Loucy (cell line): Measurements from ENCODE around the gene METRNL.

Experiments used
- H2AFZ ChIP-seq: fragments of 200-600 bp; sonication (generic); 2 replicates; pipeline ENCODE4 v1.6.0; 2016; ENCODE audit warnings: antibody characterized with exemption, mild to moderate bottlenecking, low read length, moderate library complexity
- H3F3A ChIP-seq: fragments of 200-600 bp; 2 replicates; pipeline ENCODE4 v1.6.0; 2016; ENCODE audit warnings: antibody characterized with exemption, low read depth, mild to moderate bottlenecking
- H3K27me3 ChIP-seq: fragments of 200-600 bp; sonication (generic); 2 replicates; pipeline ENCODE4 v1.6.1; 2014; ENCODE audit warnings: low read length, mild to moderate bottlenecking; ENCODE audit not compliant: insufficient read depth, poor library complexity, severe bottlenecking
- H3K36me3 ChIP-seq: fragments of 200-600 bp; sonication (generic); 2 replicates; pipeline ENCODE4 v1.6.1; 2016; ENCODE audit warnings: low read length; ENCODE audit not compliant: insufficient read depth
- H3K4me1 ChIP-seq: fragments of 200-600 bp; sonication (generic); 2 replicates; pipeline ENCODE4 v1.5.1; 2014; ENCODE audit warnings: low read length, mild to moderate bottlenecking; ENCODE audit not compliant: insufficient read depth, poor library complexity, severe bottlenecking
- H3K4me2 ChIP-seq: fragments of 200-600 bp; sonication (generic); 2 replicates; pipeline ENCODE4 v1.6.0; 2014; ENCODE audit warnings: antibody characterized with exemption, low read length, low read depth, mild to moderate bottlenecking; ENCODE audit not compliant: poor library complexity, severe bottlenecking
- H3K4me3 ChIP-seq: fragments of 200-600 bp; sonication (generic); 2 replicates; pipeline ENCODE4 v1.5.1; 2014; ENCODE audit warnings: low read length, mild to moderate bottlenecking, mixed read lengths; ENCODE audit not compliant: poor library complexity, severe bottlenecking
- H3K79me2 ChIP-seq: fragments of 200-600 bp; sonication (generic); 2 replicates; pipeline ENCODE4 v1.6.1; 2014; ENCODE audit warnings: low read length; ENCODE audit not compliant: insufficient read depth
- H3K9ac ChIP-seq: fragments of 200-600 bp; sonication (generic); 2 replicates; pipeline ENCODE4 v1.6.0; 2014; ENCODE audit warnings: mild to moderate bottlenecking, low read depth, low read length, moderate library complexity; ENCODE audit not compliant: poor library complexity, severe bottlenecking
- H3K9me2 ChIP-seq: fragments of 200-600 bp; sonication (generic); replicated peaks from 2 replicates; pipeline ENCODE4 v1.6.1; 2016; ENCODE audit warnings: low read depth, low read length, mixed read lengths
- H3K9me3 ChIP-seq: fragments of 200-600 bp; sonication (generic); 2 replicates; pipeline ENCODE4 v1.6.1; 2014; ENCODE audit warnings: mild to moderate bottlenecking, antibody characterized with exemption, low read length, low read depth; ENCODE audit not compliant: insufficient read depth
- H4K20me1 ChIP-seq: fragments of 200-600 bp; sonication (generic); 2 replicates; pipeline ENCODE4 v1.6.0; 2014; ENCODE audit warnings: antibody characterized with exemption, low read length, mild to moderate bottlenecking; ENCODE audit not compliant: insufficient read depth, poor library complexity, severe bottlenecking
- CTCF ChIP-seq: fragments of 200-600 bp; sonication (generic); conservative IDR thresholded peaks from 2 replicates; pipeline ENCODE4 v1.5.1; 2014; ENCODE audit warnings: mild to moderate bottlenecking, antibody characterized with exemption, low read length
- EZH2phosphoT487 ChIP-seq: fragments of 200-600 bp; IDR thresholded peaks from 2 replicates; pipeline ENCODE4 v1.6.1; 2018; ENCODE audit warnings: antibody characterized with exemption, mild to moderate bottlenecking, moderate library complexity, borderline replicate concordance

Gene METRNL

DNA sequence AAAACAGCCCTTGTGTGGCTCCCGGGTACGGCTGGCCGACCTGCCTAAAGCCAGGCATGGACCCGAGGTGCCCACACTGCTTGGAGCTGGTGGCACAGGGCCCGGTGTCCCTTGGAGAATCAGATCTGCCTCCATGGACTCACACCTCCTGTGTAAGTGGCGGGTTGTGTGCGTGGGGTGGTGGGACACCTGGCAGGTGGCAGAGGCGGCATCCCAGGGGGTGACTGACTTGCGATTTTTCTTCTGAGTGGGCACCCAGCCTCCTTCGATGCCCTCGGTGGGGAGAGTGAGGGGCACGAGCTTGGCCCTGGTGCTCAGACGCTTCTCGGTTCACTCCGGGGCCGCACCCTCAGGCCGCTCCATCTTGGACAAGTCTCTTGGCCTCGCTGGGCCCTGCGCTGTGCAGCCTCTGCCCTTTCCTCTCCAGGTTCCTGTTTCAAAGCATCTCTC is 35.8 kb downstream of the METRNL start:
- Histone ChIP-seq H2AFZ (no peak overlapping the region), H4K20me1 (no peaks in the 10 kb centered on the region), H3K4me2 (no peak overlapping the region), H3K9ac (no peak overlapping the region), H3K9me3 (no peaks in the 10 kb centered on the region), H3K79me2 (no peaks in the 10 kb centered on the region), H3K36me3 (no peaks in the 10 kb centered on the region), H3K4me1 (peaks cover 8% of the 10 kb centered on the region), H3K4me3 (no peak overlapping the region), H3K9me2 (no peaks in the 10 kb centered on the region), H3F3A (no peaks in the 10 kb centered on the region), H3K27me3 (no peaks in the 10 kb centered on the region)
- TF ChIP-seq EZH2phosphoT487 (no peak), CTCF (no peak)

GRCh38 chr17:83115832-83116231 is 36.4 kb downstream of the METRNL start:
- H3K9ac ChIP-seq = no peak overlapping the region

DNA sequence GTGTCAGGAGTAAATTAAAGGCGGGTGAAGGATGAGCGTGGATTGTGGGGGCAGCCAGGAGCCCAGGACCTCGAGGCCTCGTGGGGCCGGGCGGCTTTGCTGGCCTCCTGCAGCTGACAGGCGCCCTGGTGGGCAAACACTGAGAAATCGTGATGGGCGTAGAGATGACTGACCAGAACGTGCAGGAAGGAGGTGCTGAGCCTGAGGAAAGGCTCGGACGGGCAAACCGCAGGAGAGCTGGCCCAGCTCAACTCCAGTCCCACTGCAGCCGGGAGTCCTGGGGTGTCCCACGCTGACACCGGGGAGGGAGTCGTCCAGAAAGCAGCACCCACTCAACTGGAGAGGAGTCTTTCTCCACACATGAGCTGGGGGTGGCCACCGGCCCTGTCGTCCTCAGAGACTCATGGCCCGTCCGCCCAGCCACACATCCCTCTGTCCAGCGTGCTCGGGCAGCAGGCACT is 36.9 kb downstream of the METRNL start:
- Histone ChIP-seq H3K4me1 (peaks cover 12% of the 10 kb centered on the region), H4K20me1 (no peaks in the 10 kb centered on the region), H3K9ac (no peak overlapping the region), H3K79me2 (no peaks in the 10 kb centered on the region), H3K9me3 (no peaks in the 10 kb centered on the region), H2AFZ (no peak overlapping the region), H3K27me3 (no peaks in the 10 kb centered on the region), H3K4me2 (no peak overlapping the region), H3F3A (no peaks in the 10 kb centered on the region), H3K9me2 (no peaks in the 10 kb centered on the region), H3K4me3 (no peak overlapping the region), H3K36me3 (no peaks in the 10 kb centered on the region)
- no peak for TF ChIP-seq CTCF
- TF ChIP-seq EZH2phosphoT487 = no peak

More at GRCh38 chr17:83115832-83116231, 36.4 kb downstream of the METRNL start:
- Histone ChIP-seq H3K4me3 (no peak overlapping the region), H3F3A (no peaks in the 10 kb centered on the region), H3K27me3 (no peaks in the 10 kb centered on the region), H4K20me1 (no peaks in the 10 kb centered on the region), H3K9me3 (no peaks in the 10 kb centered on the region), H3K36me3 (no peaks in the 10 kb centered on the region), H3K4me2 (no peak overlapping the region), H3K4me1 (peaks cover 12% of the 10 kb centered on the region), H3K79me2 (no peaks in the 10 kb centered on the region), H2AFZ (no peak overlapping the region), H3K9me2 (no peaks in the 10 kb centered on the region)
- no peak for TF ChIP-seq EZH2phosphoT487
